ENCODE measurements around the gene TXNRD1.

DNA sequence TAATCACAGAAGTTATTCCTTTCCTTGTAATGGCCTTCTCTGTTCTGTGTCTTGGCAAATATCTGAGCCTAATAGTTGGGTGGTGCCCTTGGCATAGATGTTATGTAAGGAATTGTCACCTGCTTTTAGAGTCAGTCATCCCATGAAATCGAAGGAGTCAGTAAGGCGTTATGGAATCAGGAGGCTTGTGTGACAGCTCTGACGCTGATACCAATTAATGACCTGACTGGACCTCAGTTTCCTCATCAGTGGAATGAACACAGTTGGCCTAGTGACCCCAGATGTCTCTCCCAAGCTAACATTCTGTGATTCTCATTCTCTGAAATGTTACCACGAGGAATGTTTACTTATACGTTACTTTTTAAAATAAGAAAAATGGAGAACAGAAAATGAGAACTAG lies 32.1 kb downstream of the TXNRD1 start:
- TF ChIP-seq TAF1 (conservative IDR thresholded peaks at IDR 0.05) (no peak), MAX (IDR thresholded peaks at IDR 0.05) (no peak), GABPA (IDR thresholded peaks at IDR 0.05 in 1 of 2, conservative IDR thresholded peaks at IDR 0.05 in 1 of 2) (no peak), YY1 (IDR thresholded peaks at IDR 0.05) (no peak), CTCF (IDR thresholded peaks at IDR 0.05; ENCODE audit: low read depth, low read length, missing input control) (no peak), ZBTB33 (IDR thresholded peaks at IDR 0.05) (no peak), JUND (IDR thresholded peaks at IDR 0.05) (no peak), RAD21 (IDR thresholded peaks at IDR 0.05) (no peak), EGR1 (IDR thresholded peaks at IDR 0.05; ENCODE audit: low read depth in 2 of 2) (no peak)
- TF ChIP-seq, protein P1, sequence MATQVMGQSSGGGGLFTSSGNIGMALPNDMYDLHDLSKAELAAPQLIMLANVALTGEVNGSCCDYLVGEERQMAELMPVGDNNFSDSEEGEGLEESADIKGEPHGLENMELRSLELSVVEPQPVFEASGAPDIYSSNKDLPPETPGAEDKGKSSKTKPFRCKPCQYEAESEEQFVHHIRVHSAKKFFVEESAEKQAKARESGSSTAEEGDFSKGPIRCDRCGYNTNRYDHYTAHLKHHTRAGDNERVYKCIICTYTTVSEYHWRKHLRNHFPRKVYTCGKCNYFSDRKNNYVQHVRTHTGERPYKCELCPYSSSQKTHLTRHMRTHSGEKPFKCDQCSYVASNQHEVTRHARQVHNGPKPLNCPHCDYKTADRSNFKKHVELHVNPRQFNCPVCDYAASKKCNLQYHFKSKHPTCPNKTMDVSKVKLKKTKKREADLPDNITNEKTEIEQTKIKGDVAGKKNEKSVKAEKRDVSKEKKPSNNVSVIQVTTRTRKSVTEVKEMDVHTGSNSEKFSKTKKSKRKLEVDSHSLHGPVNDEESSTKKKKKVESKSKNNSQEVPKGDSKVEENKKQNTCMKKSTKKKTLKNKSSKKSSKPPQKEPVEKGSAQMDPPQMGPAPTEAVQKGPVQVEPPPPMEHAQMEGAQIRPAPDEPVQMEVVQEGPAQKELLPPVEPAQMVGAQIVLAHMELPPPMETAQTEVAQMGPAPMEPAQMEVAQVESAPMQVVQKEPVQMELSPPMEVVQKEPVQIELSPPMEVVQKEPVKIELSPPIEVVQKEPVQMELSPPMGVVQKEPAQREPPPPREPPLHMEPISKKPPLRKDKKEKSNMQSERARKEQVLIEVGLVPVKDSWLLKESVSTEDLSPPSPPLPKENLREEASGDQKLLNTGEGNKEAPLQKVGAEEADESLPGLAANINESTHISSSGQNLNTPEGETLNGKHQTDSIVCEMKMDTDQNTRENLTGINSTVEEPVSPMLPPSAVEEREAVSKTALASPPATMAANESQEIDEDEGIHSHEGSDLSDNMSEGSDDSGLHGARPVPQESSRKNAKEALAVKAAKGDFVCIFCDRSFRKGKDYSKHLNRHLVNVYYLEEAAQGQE (IDR thresholded peaks at IDR 0.05): no peak
